DMS 273 treated with DMSO at 0.1 percent for 48 hours (cell line): ENCODE data around the gene GP5.

Source experiments
- DNase-seq: peaks from one replicate; lab custom pipeline; 2025; lab: John Stamatoyannopoulos, UW

The GP5 gene

GRCh38 chr3:194348354-194348753 lies 50.7 kb downstream of the GP5 start:
- DNase-seq = no peak

- DNase-seq = no peak
Observed at GRCh38 chr3:194346621-194347020, 52.4 kb downstream of the GP5 start.

GRCh38 chr3:194346035-194346434 lies 53.0 kb downstream of the GP5 start:
- no peak for DNase-seq
